ENCODE data around the gene KHDC1.

DNA sequence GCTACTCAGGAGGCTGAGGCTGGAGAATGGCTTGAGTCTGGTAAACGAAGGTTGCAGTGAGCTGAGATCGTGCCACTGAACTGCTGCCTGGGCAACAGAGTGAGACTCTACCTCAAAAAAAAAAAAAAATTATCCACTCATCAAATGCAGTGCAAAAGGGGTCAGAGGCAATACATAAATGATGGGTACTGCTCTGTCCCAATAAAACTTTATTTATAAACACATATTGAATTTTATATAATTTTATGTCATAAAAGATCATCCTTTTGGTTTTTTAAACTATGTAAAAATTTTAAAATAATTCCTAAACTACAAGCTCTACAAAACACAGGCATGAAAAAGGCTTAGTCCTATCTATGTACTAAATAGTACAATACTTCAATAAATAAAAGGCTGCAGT is 10.3 kb downstream of the KHDC1 start:
- TF ChIP-seq CTCF (IDR thresholded peaks at IDR 0.05) (no peak), POLR2A (IDR thresholded peaks at IDR 0.05) (no peak)

Data from right lobe of liver (tissue), 4 donors.